IPS-20b (cell line): ENCODE data around the gene SOX1.

Experiments
- H3K27ac ChIP-seq: one replicate; pipeline ENCODE4 v1.5.1; 2013; ENCODE audit warnings: low read length
- H3K27me3 ChIP-seq: 2 replicates; pipeline ENCODE4 v1.6.1; 2013; ENCODE audit warnings: mild to moderate bottlenecking, low read length, inconsistent platforms; ENCODE audit not compliant: insufficient read depth
- H3K36me3 ChIP-seq: 2 replicates; pipeline ENCODE4 v1.6.1; 2013; ENCODE audit warnings: low read depth, mild to moderate bottlenecking, inconsistent platforms, low read length, moderate library complexity; ENCODE audit not compliant: insufficient read depth
- H3K4me1 ChIP-seq: 2 replicates; pipeline ENCODE4 v1.6.1; 2013; ENCODE audit warnings: mild to moderate bottlenecking, control low read depth, inconsistent platforms, low read length, moderate library complexity; ENCODE audit not compliant: insufficient read depth
- H3K4me3 ChIP-seq: 2 replicates; pipeline ENCODE4 v1.5.1; 2013; ENCODE audit warnings: mild to moderate bottlenecking, low read length, inconsistent platforms
- H3K9ac ChIP-seq: 2 replicates; pipeline ENCODE4 v1.6.1; 2013; ENCODE audit warnings: low read depth, mild to moderate bottlenecking, inconsistent platforms, low read length, moderate library complexity
- H3K9me3 ChIP-seq: 2 replicates; pipeline ENCODE4 v1.6.1; 2013; ENCODE audit warnings: mild to moderate bottlenecking, low read depth, low read length, inconsistent platforms; ENCODE audit not compliant: insufficient read depth

Gene SOX1

GRCh38 chr13:112059457-112060281 lies 7.3 kb upstream of the SOX1 start:
- peaks cover 3% of the 10 kb centered on the region; the same call in 1 of the 2 replicates for H3K9me3 ChIP-seq
- no peak overlapping the region for H3K4me3 ChIP-seq
- no peaks in the 10 kb centered on the region for H3K36me3 ChIP-seq
- H3K27me3 ChIP-seq: peaks cover 100% of the 10 kb centered on the region
- H3K27ac ChIP-seq: no peak overlapping the region
- H3K4me1 ChIP-seq: peaks cover 3% of the 10 kb centered on the region; the same call in 1 of the 2 replicates
- no peak overlapping the region for H3K9ac ChIP-seq

GRCh38 chr13:112060282-112060830 lies 6.6 kb upstream of the SOX1 start:
- Histone ChIP-seq H3K4me1 (peaks cover 3% of the 10 kb centered on the region; the same call in 1 of the 2 replicates), H3K4me3 (no peak overlapping the region), H3K9ac (no peak overlapping the region), H3K9me3 (peaks cover 3% of the 10 kb centered on the region; the same call in 1 of the 2 replicates), H3K27ac (no peak overlapping the region), H3K27me3 (peaks cover 100% of the 10 kb centered on the region), H3K36me3 (no peaks in the 10 kb centered on the region)

DNA sequence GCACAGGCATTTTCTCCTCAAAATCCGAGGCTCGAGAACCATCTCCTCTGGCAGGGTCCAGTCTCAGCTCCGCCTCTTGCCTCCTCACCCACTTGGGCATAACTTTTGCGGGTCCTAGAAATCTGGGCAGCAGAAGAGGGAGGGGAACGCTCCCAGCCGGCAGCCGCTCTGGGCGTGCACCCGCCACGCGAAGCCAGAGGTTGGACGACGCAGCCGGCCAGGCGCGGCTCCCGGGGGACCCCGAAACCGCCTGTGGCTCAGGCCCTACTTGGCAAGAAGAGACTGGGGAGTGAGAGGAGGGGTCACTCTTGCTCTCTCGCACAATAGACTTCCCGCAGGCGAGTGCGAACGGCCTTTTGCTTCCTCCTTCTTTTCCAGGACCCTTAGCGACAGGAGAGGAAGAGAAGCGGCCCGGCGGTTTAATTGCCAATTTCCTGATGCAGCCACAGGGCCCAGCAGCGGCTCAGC lies 6.0 kb upstream of the SOX1 start:
- Histone ChIP-seq H3K9me3 (peaks cover 3% of the 10 kb centered on the region; the same call in 1 of the 2 replicates), H3K4me1 (peaks cover 3% of the 10 kb centered on the region; the same call in 1 of the 2 replicates), H3K27me3 (peaks cover 100% of the 10 kb centered on the region), H3K36me3 (no peaks in the 10 kb centered on the region), H3K9ac (no peak overlapping the region), H3K4me3 (no peak overlapping the region; the same call in 1 of the 2 replicates), H3K27ac (no peak overlapping the region)

DNA sequence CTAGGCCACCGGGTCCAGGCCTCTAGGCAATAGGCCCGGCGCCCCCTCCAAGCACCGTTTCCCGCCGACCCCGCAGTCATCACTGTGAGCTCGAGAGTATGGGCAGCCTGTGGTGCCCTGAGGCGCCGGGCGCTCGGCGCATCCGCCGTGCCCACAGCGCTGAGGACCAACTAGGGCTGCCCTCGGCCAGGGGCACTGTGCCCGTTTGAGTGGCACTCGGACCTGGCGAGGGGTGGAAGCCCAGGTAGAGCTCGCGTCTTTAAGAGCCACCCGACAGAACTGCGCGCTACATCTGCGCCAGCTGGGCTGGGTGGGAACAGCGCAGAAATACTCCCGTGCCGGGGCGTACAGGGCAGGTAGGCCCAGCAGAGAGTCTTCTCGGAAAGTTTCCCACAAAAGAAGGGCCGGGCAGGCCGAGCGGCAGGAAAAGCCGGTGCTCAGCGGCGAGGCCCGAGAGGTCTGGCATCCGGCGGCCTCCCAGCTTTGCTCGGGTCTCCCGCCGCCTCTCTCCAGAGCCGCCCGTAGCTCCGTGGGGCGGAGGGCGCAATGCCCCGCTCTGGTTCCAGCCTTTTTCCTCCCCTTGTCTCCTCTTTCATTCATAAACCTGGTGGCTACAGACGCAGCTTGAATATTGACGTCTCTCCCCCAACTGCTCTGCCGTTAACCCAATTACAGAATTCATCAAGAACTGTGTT lies 5.4 kb upstream of the SOX1 start:
- Histone ChIP-seq H3K4me3 (peak overlapping the region; percentile 26; the same call in 1 of the 2 replicates), H3K9me3 (peaks cover 3% of the 10 kb centered on the region; the same call in 1 of the 2 replicates), H3K27ac (no peak overlapping the region), H3K4me1 (peaks cover 3% of the 10 kb centered on the region; the same call in 1 of the 2 replicates), H3K27me3 (peaks cover 100% of the 10 kb centered on the region), H3K9ac (no peak overlapping the region), H3K36me3 (no peaks in the 10 kb centered on the region)

GRCh38 chr13:112062072-112062567 lies 4.8 kb upstream of the SOX1 start:
- H3K27ac ChIP-seq: no peak overlapping the region
- H3K9ac ChIP-seq: no peak overlapping the region
- no peak overlapping the region; the same call in 1 of the 2 replicates for H3K4me3 ChIP-seq
- peaks cover 98% of the 10 kb centered on the region for H3K27me3 ChIP-seq
- peaks cover 3% of the 10 kb centered on the region; the same call in 1 of the 2 replicates for H3K9me3 ChIP-seq
- H3K4me1 ChIP-seq: peaks cover 3% of the 10 kb centered on the region; the same call in 1 of the 2 replicates
- H3K36me3 ChIP-seq: no peaks in the 10 kb centered on the region

- peaks cover 3% of the 10 kb centered on the region; the same call in 1 of the 2 replicates for H3K4me1 ChIP-seq
- no peak overlapping the region for H3K27ac ChIP-seq
- no peak overlapping the region for H3K9ac ChIP-seq
- no peaks in the 10 kb centered on the region for H3K36me3 ChIP-seq
- H3K27me3 ChIP-seq: peaks cover 98% of the 10 kb centered on the region
- peaks cover 3% of the 10 kb centered on the region; the same call in 1 of the 2 replicates for H3K9me3 ChIP-seq
- peak overlapping the region; percentile 23; the same call in 1 of the 2 replicates for H3K4me3 ChIP-seq
Observed at GRCh38 chr13:112062571-112063570, 4.1 kb upstream of the SOX1 start.

DNA sequence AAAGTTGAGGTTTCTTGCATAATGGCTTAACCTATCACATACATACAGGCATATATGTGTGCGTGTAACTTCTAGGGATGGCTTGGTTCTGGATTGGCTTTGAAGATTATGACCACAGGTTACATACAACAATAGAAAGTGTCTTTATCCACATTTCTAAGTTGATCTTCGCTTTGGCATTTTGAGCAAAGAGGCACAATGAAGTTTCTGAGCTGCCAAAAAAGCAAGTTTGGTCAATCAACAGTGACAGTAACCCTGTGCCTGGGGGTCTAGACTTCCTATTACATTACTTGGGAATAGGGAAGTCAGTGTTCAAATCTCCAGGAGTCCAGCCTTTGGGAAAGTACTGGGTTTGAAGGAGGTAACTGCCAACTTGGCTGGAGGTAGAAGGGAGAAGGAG lies 3.1 kb upstream of the SOX1 start:
- Histone ChIP-seq H3K9me3 (peaks cover 3% of the 10 kb centered on the region; the same call in 1 of the 2 replicates), H3K9ac (no peak overlapping the region), H3K27me3 (peaks cover 97% of the 10 kb centered on the region), H3K27ac (no peak overlapping the region), H3K4me1 (0 out of 2 replicates have a peak, but pooled peaks cover 3% of the 10 kb centered on the region), H3K4me3 (no peak overlapping the region), H3K36me3 (no peaks in the 10 kb centered on the region)

GRCh38 chr13:112064222-112064621 lies 2.7 kb upstream of the SOX1 start:
- Histone ChIP-seq H3K36me3 (no peaks in the 10 kb centered on the region), H3K9ac (no peak overlapping the region), H3K4me1 (0 out of 2 replicates have a peak, but pooled peaks cover 3% of the 10 kb centered on the region), H3K27ac (no peak overlapping the region), H3K4me3 (no peak overlapping the region), H3K27me3 (peaks cover 97% of the 10 kb centered on the region), H3K9me3 (peaks cover 3% of the 10 kb centered on the region; the same call in 1 of the 2 replicates)

DNA sequence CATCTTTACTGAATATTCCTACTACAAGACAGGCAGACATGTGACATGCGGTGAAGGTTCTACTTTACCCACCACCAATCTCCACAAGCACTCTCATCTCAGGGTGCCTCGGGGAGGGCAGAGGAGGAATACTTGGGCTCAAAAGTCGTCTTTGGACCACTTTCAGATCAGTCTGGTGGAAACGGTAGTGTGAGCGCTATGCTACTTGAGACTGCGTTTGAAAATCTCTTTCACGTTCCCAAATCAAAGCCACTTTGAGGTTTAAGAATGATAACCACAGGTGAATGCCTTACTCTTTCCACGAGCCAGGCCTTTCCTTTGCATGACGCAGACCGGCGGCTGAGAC lies 1.5 kb upstream of the SOX1 start:
- Histone ChIP-seq H3K27ac (no peak overlapping the region), H3K9me3 (peaks cover 3% of the 10 kb centered on the region; the same call in 1 of the 2 replicates), H3K36me3 (no peaks in the 10 kb centered on the region), H3K27me3 (peaks cover 97% of the 10 kb centered on the region), H3K4me3 (peak overlapping the region; percentile 57; the same call in 1 of the 2 replicates), H3K4me1 (0 out of 2 replicates have a peak, but pooled peaks cover 3% of the 10 kb centered on the region), H3K9ac (no peak overlapping the region)

DNA sequence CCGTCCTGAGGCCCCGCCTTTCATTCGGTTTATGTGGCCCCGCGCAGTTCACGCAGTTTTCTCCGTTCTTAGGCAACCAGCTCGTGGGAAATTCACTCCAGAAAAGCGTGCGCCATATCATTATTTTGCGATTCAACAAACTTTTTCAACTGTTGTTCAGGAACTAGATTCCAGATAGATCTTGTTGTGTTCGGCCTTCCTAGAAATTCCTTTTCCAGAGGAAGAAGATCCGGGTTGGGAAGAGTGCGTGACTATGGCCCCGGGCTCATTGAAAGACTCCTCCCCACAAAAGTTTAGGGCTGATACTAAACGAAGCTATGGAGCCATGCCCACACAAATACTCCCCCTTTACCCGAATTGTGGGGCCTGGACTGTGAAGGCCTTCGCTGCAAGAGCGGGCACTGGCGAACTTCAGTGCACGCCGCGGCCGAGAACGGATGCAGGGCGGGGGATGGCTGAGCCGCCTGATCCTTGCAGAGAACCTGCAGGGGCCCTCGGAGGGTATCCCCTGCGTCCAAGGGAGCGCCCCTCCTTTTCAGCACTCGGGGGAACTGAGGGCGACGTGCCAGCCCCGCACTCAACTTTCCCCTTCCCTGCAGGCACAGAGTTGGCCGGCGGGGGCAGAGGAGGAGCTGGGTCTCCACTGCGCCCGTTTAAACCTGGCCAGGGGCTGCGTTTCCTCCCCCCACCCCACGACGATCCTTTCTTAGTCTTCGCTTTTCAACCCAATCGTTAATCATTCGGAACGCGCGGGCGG lies 904 bp upstream of the SOX1 start:
- Histone ChIP-seq H3K27ac (no peak overlapping the region), H3K4me3 (peak overlapping the region; percentile 57; the same call in 1 of the 2 replicates), H3K27me3 (peaks cover 97% of the 10 kb centered on the region), H3K9me3 (peaks cover 3% of the 10 kb centered on the region; the same call in 1 of the 2 replicates), H3K9ac (peak overlapping the region; percentile 32; the same call in 1 of the 2 replicates), H3K4me1 (0 out of 2 replicates have a peak, but pooled peaks cover 3% of the 10 kb centered on the region), H3K36me3 (no peaks in the 10 kb centered on the region)
